ENCODE measurements around the gene IL22RA1.

The IL22RA1 gene

DNA sequence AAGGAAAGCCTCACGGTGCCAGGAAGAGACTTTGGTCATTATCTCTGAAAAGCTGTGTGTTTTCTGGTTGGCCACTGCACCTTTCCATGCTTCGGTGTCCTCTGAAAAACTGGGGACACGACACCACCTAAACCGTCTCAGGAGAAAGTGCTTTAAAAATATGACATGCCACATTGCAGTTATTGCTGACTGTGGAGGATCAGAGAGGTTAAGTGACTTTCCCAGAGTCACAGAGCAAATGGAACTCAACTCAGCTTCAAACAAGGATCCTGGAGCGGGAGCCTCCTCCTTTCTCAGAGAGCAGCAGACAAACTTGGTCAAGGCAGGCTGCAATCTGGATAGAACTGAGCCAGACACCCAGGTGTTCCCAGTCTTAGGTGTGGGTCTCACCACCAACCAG lies 44.8 kb downstream of the IL22RA1 start:
- no peaks in the 10 kb centered on the region for H3F3A ChIP-seq (ENCODE audit: insufficient read depth, low read length)
- H4K20me1 ChIP-seq (ENCODE audit: insufficient read depth, low read length) = no peaks in the 10 kb centered on the region
- no peaks in the 10 kb centered on the region for H3K36me3 ChIP-seq (ENCODE audit: insufficient read depth, low read length)
- no peaks in the 10 kb centered on the region for H3K9me2 ChIP-seq (ENCODE audit: low read depth, low read length)
- no peaks in the 10 kb centered on the region for H3K4me1 ChIP-seq (ENCODE audit: insufficient read depth, low read length, severe bottlenecking)
- no peaks in the 10 kb centered on the region for H3K9me3 ChIP-seq (ENCODE audit: low read length)
- H3K27me3 ChIP-seq (ENCODE audit: insufficient read depth, low read length) = peaks cover 15% of the 10 kb centered on the region
- H3K4me3 ChIP-seq (ENCODE audit: low read depth, low read length, poor library complexity, severe bottlenecking) = no peak overlapping the region
- H2AFZ ChIP-seq (ENCODE audit: low read length) = no peak overlapping the region
- H3K27ac ChIP-seq (ENCODE audit: low read depth, low read length, poor library complexity, severe bottlenecking) = no peak overlapping the region
- H3K79me2 ChIP-seq (ENCODE audit: insufficient read depth, low read length) = no peaks in the 10 kb centered on the region
- H3K9ac ChIP-seq (ENCODE audit: low read length) = no peak overlapping the region
- no peak overlapping the region for H3K4me2 ChIP-seq (ENCODE audit: low read length)
- TF ChIP-seq EZH2 (IDR thresholded peaks at IDR 0.05; ENCODE audit: borderline replicate concordance, low read length) = no peak
- TF ChIP-seq, protein P1, sequence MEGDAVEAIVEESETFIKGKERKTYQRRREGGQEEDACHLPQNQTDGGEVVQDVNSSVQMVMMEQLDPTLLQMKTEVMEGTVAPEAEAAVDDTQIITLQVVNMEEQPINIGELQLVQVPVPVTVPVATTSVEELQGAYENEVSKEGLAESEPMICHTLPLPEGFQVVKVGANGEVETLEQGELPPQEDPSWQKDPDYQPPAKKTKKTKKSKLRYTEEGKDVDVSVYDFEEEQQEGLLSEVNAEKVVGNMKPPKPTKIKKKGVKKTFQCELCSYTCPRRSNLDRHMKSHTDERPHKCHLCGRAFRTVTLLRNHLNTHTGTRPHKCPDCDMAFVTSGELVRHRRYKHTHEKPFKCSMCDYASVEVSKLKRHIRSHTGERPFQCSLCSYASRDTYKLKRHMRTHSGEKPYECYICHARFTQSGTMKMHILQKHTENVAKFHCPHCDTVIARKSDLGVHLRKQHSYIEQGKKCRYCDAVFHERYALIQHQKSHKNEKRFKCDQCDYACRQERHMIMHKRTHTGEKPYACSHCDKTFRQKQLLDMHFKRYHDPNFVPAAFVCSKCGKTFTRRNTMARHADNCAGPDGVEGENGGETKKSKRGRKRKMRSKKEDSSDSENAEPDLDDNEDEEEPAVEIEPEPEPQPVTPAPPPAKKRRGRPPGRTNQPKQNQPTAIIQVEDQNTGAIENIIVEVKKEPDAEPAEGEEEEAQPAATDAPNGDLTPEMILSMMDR (IDR thresholded peaks at IDR 0.05; ENCODE audit: low read length) = no peak

DNA sequence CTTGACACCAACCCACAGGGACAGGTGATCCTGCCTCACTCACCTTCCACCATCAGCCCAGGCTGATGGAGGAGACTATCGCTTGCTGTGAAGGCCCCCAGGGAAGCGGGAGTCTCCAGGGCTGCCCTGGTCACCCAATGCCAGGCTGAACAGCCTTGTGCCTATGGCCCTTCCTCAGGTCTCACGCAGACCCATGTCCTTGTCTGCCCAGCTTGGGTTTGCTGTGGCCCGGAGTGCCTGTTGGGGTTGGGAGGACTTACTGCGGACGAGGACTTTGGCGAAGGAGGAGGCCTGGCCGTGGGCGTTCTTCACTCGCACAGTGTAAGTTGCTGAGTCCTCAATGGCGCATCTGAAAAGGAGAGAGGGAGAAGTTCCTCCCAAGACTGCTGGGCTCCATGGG lies 45.3 kb downstream of the IL22RA1 start:
- TF ChIP-seq, protein P1 (IDR thresholded peaks at IDR 0.05; ENCODE audit: low read length) = no peak
- TF ChIP-seq EZH2 (IDR thresholded peaks at IDR 0.05; ENCODE audit: borderline replicate concordance, low read length) = no peak
- H3K9me2 ChIP-seq (ENCODE audit: low read depth, low read length) = no peaks in the 10 kb centered on the region
- H3F3A ChIP-seq (ENCODE audit: insufficient read depth, low read length) = no peaks in the 10 kb centered on the region
- no peaks in the 10 kb centered on the region for H3K36me3 ChIP-seq (ENCODE audit: insufficient read depth, low read length)
- no peak overlapping the region for H3K4me2 ChIP-seq (ENCODE audit: low read length)
- H3K9me3 ChIP-seq (ENCODE audit: low read length) = no peaks in the 10 kb centered on the region
- no peaks in the 10 kb centered on the region for H3K4me1 ChIP-seq (ENCODE audit: insufficient read depth, low read length, severe bottlenecking)
- no peak overlapping the region for H3K9ac ChIP-seq (ENCODE audit: low read length)
- H3K79me2 ChIP-seq (ENCODE audit: insufficient read depth, low read length) = no peaks in the 10 kb centered on the region
- peaks cover 15% of the 10 kb centered on the region for H3K27me3 ChIP-seq (ENCODE audit: insufficient read depth, low read length)
- no peak overlapping the region for H3K27ac ChIP-seq (ENCODE audit: low read depth, low read length, poor library complexity, severe bottlenecking)
- H4K20me1 ChIP-seq (ENCODE audit: insufficient read depth, low read length) = no peaks in the 10 kb centered on the region
- H2AFZ ChIP-seq (ENCODE audit: low read length) = no peak overlapping the region
- H3K4me3 ChIP-seq (ENCODE audit: low read depth, low read length, poor library complexity, severe bottlenecking) = no peak overlapping the region

DNA sequence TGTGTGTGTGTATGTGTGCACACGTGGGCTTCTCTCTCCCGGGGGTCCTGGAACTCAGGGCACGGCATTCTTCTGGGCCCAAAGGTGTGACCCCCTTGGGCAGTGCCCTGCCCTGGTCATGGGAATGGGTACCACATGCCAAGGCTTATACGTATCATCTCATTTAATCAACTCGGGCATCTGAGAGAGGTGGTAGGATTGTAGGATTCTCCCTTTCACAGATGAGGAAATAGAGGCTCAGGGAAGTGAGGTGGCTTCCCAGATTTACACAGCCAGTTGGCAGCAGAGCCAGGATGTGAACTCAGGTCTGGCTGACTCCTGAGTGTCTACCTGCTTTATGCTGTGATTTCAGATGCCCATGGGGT lies 46.2 kb downstream of the IL22RA1 start:
- Histone ChIP-seq H3K27me3 (ENCODE audit: insufficient read depth, low read length) (peaks cover 17% of the 10 kb centered on the region), H3K4me2 (ENCODE audit: low read length) (no peak overlapping the region), H3K4me3 (ENCODE audit: low read depth, low read length, poor library complexity, severe bottlenecking) (no peak overlapping the region), H3K79me2 (ENCODE audit: insufficient read depth, low read length) (no peaks in the 10 kb centered on the region), H3K9ac (ENCODE audit: low read length) (no peak overlapping the region), H3K9me3 (ENCODE audit: low read length) (no peaks in the 10 kb centered on the region), H3K27ac (ENCODE audit: low read depth, low read length, poor library complexity, severe bottlenecking) (no peak overlapping the region), H4K20me1 (ENCODE audit: insufficient read depth, low read length) (no peaks in the 10 kb centered on the region), H3K9me2 (ENCODE audit: low read depth, low read length) (no peaks in the 10 kb centered on the region), H3K36me3 (ENCODE audit: insufficient read depth, low read length) (no peaks in the 10 kb centered on the region), H3K4me1 (ENCODE audit: insufficient read depth, low read length, severe bottlenecking) (no peaks in the 10 kb centered on the region), H2AFZ (ENCODE audit: low read length) (no peak overlapping the region), H3F3A (ENCODE audit: insufficient read depth, low read length) (no peaks in the 10 kb centered on the region)
- TF ChIP-seq, protein P1 (IDR thresholded peaks at IDR 0.05; ENCODE audit: low read length) = no peak
- TF ChIP-seq EZH2 (IDR thresholded peaks at IDR 0.05; ENCODE audit: borderline replicate concordance, low read length) = no peak
